Measurements from ENCODE around the gene PDZD7.

Gene PDZD7

GRCh38 chr10:100999742-101000126 lies 31.2 kb downstream of the PDZD7 start, which contains the start of gene LZTS2:
TSS of gene LZTS2 (plus strand) at chr10:100999808. CDS start at chr10:101002539, 2,731 bp downstream.
- no peak for DNase-seq (ENCODE audit: extremely low read depth, insufficient read length)
- H3K4me3 ChIP-seq (replicated peaks; ENCODE audit: low read depth, low read length): peak within 1 kb of the TSS; percentile 92
- H3K36me3 ChIP-seq (ENCODE audit: control insufficient read depth, insufficient read depth, low read length): peaks cover 5% of the 10 kb centered on the region
- no peak for TF ChIP-seq CTCF (IDR thresholded peaks at IDR 0.05; ENCODE audit: insufficient read depth, low read length, poor library complexity, severe bottlenecking)
- no peaks in the 10 kb centered on the region for H3K27me3 ChIP-seq (replicated peaks; ENCODE audit: control insufficient read depth, insufficient read depth, low read length)

- H3K4me3 ChIP-seq (replicated peaks; ENCODE audit: low read depth, low read length): peak overlapping the region; percentile 92
- peak; percentile 65 for TF ChIP-seq CTCF (IDR thresholded peaks at IDR 0.05; ENCODE audit: insufficient read depth, low read length, poor library complexity, severe bottlenecking)
- no peaks in the 10 kb centered on the region for H3K27me3 ChIP-seq (replicated peaks; ENCODE audit: control insufficient read depth, insufficient read depth, low read length)
- peak; percentile 81 for DNase-seq (ENCODE audit: extremely low read depth, insufficient read length)
- peaks cover 5% of the 10 kb centered on the region for H3K36me3 ChIP-seq (ENCODE audit: control insufficient read depth, insufficient read depth, low read length)
Measured at GRCh38 chr10:100998991-100999741, 31.8 kb downstream of the PDZD7 start.

- no peak for TF ChIP-seq CTCF (IDR thresholded peaks at IDR 0.05; ENCODE audit: insufficient read depth, low read length, poor library complexity, severe bottlenecking)
- peaks cover 3% of the 10 kb centered on the region for H3K36me3 ChIP-seq (ENCODE audit: control insufficient read depth, insufficient read depth, low read length)
- DNase-seq (ENCODE audit: extremely low read depth, insufficient read length): peak; percentile 67
- no peaks in the 10 kb centered on the region for H3K27me3 ChIP-seq (replicated peaks; ENCODE audit: control insufficient read depth, insufficient read depth, low read length)
- peak overlapping the region; percentile 92 for H3K4me3 ChIP-seq (replicated peaks; ENCODE audit: low read depth, low read length)
Measured at GRCh38 chr10:100998183-100998990, 32.5 kb downstream of the PDZD7 start.

- Histone ChIP-seq H3K27me3 (replicated peaks; ENCODE audit: control insufficient read depth, insufficient read depth, low read length) (no peaks in the 10 kb centered on the region), H3K4me3 (replicated peaks; ENCODE audit: low read depth, low read length) (peak overlapping the region; percentile 92), H3K36me3 (ENCODE audit: control insufficient read depth, insufficient read depth, low read length) (peaks cover 3% of the 10 kb centered on the region; the same call in 1 of the 2 replicates)
- DNase-seq (ENCODE audit: extremely low read depth, insufficient read length): peak; percentile 79
- peak; percentile 97 for TF ChIP-seq CTCF (IDR thresholded peaks at IDR 0.05; ENCODE audit: insufficient read depth, low read length, poor library complexity, severe bottlenecking)
Measured at GRCh38 chr10:100997360-100998182, 33.4 kb downstream of the PDZD7 start.

GRCh38 chr10:100996678-100997359 lies 34.1 kb downstream of the PDZD7 start:
- Histone ChIP-seq H3K27me3 (replicated peaks; ENCODE audit: control insufficient read depth, insufficient read depth, low read length) (no peaks in the 10 kb centered on the region), H3K36me3 (ENCODE audit: control insufficient read depth, insufficient read depth, low read length) (peaks cover 3% of the 10 kb centered on the region; the same call in 1 of the 2 replicates), H3K4me3 (replicated peaks; ENCODE audit: low read depth, low read length) (peak overlapping the region; percentile 92)
- no peak for TF ChIP-seq CTCF (IDR thresholded peaks at IDR 0.05; ENCODE audit: insufficient read depth, low read length, poor library complexity, severe bottlenecking)
- DNase-seq (ENCODE audit: extremely low read depth, insufficient read length): no peak

Data from GM06990 (cell line).